ENCODE measurements around the gene UGT1A7.
"Not testable (repeated sequence)": the region's sequence is repeated elsewhere in the genome, so short reads cannot be mapped to it uniquely, and the experiment has no call there.

Gene UGT1A7

DNA sequence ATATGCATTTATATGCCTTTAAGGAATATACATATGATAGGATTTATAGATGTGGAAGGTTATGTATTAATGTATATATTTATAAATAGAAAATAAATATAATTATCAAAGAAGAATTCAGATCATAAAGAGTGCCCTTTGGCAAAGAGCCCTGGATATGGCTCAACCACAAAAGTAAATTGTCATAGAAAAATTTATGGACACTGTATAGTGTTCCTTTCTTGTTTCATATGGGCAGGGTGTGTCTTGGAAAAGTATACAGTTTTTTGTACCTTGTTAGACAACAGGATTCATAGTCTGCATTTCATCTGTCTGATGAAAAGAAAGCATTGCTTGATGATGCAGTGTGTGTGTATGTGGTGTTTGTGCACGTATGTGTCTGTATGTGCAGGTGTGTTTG is 2.9 kb downstream of the UGT1A7 start:
- DNase-seq, result no peak

DNA sequence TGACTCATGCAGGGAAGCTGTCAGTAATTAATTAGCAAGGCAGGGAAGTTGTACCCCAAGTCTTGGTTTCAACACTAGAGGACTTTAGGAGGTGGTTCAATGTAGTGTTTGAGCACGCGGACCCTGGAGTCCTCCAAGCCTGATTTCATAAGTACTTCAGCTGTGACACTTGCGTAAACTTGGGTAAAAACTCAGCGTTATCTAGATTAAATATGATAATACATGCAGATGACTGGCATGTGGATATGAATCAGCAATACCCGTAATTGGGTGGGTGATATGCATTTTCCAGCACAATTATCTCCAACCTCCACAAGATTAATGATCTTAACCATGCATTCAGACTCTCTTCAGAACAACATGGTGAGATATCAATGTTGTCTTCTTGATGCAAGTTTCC is 5.2 kb downstream of the UGT1A7 start:
- no peak for DNase-seq

DNA sequence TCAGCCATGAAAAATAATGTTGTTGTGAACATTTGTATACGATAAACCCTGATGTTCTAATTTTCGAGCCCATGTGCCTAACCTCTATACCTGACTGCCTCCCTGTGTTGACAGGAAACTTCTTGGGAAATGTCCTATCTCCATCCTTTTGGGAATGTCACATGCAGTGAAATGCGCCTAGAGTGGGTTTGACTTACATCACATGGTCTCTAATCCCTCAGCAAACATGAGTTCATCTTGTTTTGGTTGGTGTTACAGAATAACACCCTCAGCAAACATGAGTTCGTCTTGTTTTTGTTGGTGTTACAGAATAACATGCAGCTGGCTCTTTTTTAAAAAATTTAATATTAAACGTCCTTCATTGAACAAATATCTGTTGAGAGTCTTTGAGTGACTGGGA is 6.6 kb downstream of the UGT1A7 start:
- no peak for DNase-seq

DNA sequence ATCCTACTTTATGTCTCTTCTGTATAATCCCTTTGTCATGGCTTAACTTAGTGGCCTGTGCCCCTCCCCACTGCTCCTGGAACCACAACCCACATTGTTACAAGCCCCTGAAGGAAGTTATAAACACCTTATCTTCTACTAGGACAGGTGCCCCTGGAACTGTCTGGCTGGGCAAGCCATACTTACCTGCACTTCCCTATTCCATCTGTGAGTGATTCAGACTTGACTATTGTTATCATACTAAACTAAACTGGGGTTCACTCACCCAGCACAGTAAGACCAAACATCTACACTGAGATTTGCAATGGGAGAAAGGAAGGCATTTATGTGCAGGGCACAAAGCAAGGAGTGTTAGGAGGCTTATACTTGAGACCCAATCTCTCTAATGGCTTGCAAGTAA is 7.3 kb downstream of the UGT1A7 start:
- no peak for DNase-seq

DNA sequence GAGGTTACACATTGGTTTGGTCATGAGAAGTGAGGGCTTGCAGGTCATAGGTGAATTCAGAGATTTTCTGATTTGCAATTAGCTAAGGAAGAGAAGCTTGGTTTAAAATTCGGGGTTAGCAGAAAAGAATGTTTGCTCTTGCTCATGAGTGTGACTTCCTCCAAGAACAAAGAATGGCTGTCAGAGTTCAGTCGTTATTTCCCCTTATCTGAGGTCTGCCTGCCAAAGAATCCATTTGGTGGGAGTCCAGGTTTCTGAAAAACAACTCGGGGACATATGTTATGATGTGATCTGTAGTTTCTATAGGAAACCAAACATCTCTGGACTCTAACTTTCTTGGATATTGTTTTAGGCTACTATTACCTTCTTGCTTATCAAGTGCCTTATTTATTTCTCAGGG is 7.8 kb downstream of the UGT1A7 start:
- DNase-seq, result no peak

DNA sequence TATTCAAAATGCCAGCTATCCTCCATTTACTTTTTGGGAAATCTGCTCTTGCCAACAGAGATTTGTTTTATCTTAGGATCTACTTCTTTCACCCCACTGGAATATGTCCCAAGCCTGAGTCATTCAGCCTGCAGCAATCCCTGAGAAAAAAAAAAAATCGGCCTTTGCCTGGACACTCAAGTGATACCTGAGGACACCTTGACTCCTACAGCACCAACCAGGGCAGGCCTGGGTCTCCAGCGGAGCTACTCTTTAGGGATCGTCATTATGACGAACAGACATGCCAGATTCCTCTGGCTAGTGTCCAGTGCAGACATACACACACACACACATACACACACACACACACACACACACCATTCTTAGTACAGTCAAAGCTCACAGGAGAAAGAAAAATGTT is 8.7 kb downstream of the UGT1A7 start:
- DNase-seq, result no peak

DNA sequence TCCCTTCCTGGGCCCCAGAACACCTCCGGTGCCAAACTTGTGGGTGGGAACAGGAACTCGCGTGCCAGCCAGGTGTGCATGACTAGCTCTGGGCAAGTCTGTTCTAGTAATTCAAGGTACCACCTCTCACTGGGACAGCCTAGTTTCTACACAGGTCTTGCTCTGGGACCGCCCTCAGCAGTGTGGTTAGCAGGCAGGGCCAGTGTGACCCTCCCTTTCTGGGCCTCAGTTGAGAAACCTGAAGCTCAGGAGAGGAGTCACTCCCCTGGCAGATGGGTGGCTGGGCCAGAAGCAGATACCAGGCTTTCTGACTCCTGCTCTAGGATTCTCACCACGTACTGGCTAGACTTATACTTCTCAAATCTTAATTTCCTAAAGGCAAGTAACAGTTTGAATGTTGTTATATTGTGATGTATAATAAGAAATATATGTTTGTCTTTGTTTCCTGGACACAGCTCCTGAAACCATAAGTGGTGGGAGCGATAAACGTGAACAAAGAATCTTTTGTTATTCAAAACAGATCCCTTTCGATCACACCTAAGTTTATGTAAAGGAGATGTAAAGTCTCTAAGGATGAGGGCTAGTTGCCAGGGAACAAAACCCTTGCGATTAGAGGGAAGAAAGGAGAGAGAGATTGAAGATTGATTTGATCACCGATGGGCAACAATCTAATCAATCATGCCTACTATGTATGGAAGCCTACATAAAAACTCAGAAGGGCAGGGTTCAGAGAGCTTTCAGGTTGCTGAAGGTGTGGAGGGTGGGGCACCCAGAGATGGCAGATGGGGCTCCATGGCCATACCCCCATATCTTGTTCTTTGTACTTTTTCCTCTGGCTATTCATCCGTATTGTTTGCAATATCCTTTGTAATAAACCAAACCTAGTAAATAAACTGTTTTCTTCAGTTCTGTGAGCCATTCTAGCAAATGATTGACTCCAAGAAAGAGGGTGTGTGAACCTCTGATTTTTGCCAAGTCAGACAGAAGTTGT is 10.0 kb downstream of the UGT1A7 start:
- no peak for DNase-seq

DNA sequence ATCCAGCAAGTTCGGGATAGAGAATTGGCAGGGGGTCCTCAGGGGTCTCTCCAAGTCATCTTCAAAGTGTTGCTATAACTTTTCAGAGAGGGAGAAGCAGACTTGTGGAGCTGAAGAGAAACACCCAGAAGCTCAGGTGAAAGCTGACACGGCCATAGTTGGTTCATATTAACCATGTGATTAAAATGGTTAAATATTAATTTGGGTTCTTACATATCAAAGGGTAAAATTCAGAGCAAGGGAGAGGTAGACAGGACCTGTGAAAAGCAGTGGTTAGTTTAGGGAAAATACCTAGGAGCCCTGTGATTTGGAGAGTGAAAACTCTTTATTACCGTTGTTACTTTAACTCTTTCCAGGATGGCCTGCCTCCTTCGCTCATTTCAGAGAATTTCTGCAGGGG is 10.9 kb downstream of the UGT1A7 start, which contains the start of gene UGT1A6:
TSS of gene UGT1A6 (plus strand) at position 243 of the 400 bp plus-strand sequence. CDS start at position 358, 115 bp downstream.
- DNase-seq, result no peak

DNA sequence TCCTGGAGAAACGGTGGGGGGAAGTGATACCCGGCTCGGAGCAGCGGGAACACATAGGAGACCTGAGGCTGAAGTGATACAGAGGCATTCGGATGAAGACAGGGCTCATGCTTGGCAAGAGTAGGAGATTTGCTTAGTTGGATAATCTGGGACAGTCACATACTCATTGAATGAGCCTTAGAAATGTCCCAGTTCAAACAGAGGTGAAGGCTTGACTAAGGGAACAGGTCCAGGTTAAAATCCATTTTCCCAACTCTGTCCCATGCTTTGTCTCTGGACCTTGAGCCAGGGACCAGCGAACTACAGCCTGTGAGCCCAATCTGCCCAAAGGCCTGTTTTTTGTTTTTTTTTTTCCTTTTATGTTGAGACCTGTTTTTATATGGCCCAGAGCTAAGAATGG is 12.3 kb downstream of the UGT1A7 start:
- DNase-seq, result no peak

DNA sequence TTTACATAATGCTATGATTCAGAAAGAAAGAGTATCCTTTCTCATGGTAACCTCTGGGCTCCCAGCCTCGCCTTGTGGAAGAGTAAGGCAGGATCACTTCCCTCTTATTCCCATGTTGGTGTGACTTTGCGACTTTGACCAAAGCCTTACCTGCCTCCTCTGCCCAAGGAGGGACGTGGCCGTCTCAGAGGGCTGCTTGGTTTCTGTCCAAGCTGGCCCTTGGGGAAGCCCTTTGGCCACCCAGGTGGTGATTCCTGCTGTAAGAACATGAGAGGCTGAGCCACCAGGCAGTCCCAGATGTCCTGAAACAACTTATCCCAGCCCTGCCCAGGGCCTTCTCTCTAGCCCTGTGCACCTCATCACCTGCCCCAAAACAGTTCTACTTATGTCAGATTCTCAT is 17.0 kb downstream of the UGT1A7 start:
- DNase-seq, result no peak

DNA sequence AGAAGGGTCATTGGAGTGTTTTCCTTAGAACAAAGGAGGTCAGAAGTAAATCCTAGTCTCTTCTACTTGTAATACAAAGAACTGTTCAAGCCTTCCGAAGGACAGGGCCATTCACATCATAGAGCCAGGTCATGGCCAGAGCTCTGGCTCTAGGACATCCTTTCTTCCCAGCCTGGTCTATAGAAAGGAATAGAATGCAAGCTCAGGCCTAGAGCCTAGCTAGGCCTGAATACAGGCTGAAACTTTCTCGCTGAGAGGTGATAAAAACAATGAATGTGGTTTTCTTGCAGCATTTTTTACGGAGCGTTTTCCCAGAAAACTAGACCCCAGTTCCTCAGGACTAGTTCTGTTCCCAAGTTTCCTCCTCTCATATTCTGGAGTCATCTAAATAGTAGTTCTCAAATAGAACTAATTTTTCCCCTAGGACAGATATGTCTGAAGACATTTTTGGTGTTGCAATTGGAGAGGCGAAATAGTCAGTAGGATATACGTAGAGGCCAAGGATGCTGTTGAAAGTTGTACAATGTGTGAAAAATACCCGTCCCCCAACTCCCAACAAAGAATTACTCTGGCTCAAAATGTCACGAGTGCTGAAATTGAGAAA is 17.8 kb downstream of the UGT1A7 start:
- DNase-seq, result no peak

DNA sequence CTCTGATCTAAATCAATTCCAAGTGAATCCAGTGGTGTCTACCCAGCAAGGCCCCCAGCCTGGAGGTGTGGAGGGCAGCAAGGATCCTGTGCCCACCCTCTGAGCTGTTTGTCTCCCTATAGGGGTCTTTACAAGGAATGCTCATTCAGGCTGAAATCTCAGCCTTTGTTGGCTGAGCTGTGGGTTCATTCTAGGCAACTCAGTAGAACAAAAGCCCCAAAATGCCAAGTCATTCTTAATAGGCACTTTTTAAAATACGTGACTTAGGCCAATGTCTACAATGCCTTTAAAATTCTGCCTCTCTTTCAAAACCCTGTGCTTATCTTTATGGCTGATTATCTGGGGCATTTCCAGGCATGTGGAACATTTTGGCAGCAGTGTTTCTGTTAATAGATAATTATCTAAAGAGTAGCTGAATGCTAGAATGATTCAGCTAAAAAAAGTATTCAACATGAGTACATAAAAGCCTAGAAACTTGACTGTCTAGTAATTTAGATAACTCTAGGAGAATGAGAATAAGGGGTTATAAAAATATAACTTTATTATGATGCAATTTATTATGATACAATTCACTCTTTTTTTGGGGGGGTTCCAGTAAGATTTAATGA is 18.4 kb downstream of the UGT1A7 start:
- no peak for DNase-seq

DNA sequence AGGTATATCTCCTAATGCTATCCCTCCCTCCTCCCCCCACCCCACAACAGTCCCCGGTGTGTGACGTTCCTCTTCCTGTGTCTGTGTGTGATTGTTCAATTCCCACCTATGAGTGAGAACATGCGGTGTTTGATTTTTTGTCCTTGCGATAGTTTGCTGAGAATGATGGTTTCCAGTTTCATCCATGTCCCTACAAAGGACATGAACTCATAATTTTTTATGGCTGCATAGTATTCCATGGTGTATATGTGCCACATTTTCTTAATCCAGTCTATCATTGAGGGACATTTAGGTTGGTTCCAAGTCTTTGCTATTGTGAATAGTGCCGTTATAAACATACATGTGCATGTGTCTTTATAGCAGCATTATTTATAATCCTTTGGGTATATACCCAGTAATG is 19.1 kb downstream of the UGT1A7 start:
- not testable (repeated sequence) for DNase-seq

DNA sequence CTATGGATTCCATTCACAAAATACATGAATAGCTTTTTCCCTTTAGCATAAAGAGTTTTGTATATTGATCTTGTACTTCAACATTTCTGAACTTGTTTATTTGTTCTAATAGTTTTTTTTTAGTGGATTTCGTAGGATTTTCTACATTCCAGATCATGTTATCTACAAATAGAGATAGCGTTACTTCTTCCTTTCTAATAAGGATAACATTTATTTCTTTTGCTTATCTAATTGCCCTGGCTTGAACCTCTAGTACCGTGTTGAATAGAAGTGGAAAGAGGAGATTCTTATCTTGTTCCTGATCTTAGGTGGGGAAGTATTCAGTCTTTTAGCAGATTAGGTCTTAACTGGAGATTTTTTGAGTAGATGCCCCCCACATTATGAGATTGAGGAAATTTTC is 20.5 kb downstream of the UGT1A7 start:
- no peak for DNase-seq

DNA sequence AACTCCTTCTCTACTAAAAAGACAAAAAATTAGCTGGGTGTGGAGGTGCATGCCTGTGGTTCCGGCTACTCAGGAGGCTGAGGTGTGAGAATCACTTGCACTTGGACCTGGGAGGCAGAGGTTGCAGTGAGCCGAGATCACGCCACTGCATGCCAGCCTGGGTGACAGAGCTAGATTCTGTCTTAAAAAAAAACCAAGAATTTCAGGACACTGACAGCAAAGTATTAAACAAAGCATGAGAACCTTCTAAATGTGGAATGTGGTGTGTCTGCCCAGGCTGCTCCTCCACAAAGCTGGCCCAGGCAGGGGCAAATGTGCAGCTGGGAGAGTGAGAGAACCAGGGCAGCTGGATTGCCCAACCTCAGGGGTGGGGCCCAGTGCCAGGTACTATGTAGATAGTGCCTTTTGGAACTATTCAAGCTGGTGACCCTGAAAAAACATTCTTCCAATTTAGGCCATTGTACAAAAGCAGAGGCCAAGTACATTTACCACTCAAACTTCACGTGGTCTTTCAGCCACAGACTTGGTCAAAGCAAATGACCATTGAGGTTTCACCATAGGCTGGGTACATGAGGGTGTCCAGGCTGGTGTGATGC is 24.3 kb downstream of the UGT1A7 start:
- no peak for DNase-seq

DNA sequence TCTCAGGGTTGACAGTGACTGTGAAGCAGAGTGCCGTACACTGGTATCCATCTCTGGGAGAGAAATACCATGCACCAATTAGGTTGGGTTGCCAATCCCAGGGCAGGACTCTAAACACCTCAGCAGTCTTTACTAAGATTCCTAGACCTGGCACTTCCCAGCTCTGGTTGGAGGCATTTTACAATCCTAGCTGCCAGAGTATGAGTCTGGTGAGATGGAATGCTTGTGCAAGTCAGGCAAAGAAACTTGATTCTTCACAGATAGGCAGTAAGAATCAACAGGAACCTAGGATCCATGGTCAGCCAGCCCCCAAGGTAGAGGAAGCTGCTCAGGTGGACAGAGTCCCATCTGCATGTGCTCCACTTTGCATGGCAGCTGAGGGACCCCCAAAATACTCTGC is 25.0 kb downstream of the UGT1A7 start:
- DNase-seq, result no peak

DNA sequence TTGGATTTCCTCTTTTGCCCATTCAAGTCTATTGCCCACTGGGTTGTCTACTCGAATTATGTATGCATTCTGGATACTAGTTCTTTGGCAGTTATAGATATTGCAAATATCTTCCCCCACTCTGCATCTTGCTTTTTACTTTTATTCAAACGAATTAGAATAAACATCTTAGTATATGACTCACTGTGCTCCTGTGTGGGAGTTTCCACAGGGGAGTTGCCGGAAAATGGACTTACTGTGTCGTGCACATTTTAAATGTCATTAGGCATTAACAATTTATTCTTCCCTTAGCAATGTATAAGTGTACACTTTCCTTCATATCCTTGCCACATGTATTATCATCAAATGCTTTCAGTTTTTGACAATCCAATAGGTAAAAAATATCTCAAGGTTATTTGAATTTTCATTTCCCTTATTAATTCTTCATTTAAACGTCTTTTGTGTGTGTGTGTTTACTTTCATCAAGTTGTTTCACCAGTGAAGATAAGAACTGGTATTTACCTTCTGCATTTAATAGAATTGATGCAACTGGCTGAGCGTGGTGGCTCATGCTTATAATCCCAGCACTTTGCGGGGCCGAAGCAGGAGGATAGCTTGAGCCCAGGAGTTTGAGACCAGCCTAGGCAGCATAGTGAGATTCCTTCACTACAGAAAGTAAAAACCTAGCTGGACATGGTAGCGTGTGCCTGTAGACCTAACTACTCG is 26.4 kb downstream of the UGT1A7 start:
- no peak for DNase-seq

DNA sequence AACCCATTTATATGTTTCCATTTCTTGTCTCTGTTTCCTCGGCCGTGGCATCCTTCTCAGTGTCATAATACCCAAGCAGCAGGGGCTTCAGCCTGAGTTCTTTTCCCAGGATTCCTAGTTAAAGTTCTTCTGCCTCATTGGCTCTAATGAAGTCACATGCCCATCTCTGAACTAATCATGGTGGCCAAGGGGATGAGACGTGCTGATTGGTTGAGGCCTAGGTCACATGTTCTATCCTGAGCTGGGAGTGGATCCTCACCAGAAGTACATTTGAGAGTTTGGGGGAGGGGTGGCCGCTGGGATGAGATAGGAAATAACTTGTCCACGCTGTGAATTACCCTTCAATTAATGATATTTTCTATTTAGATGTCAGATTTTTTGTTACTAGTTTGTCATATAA is 27.2 kb downstream of the UGT1A7 start:
- no peak for DNase-seq

DNA sequence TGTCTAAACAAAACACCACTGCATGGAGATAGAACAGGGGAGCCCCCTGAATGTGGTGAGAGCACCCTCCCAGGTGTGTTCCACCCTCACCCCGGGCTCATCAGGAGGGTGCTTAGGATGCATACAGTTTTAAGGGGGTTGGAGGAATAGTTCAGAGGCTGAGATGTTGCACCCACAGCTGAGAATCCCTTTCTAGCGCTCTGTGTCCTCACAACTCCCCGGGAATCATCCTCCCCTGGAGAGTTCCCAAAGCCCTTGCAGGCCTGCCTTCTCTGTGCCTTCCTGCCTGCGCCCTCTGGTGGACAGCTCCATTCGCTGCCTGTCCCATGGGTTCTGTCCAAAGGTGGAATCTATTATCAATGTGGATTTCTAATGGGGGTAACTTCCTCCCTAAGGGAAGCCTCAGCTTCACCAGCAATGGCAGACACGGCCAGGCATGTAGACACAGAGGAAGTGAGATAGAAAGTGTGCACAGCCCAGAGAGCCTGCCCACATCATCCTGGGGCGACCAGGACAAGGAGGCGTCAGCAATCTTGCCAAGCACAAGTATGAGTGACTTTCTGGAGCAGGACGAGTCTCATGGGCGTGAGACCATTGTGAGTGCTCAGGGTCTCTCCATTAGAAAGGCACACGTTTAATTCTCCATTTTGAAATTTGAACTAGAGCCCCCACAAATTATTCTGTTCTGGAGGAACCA is 29.8 kb downstream of the UGT1A7 start:
- peak; percentile 36 for DNase-seq

DNA sequence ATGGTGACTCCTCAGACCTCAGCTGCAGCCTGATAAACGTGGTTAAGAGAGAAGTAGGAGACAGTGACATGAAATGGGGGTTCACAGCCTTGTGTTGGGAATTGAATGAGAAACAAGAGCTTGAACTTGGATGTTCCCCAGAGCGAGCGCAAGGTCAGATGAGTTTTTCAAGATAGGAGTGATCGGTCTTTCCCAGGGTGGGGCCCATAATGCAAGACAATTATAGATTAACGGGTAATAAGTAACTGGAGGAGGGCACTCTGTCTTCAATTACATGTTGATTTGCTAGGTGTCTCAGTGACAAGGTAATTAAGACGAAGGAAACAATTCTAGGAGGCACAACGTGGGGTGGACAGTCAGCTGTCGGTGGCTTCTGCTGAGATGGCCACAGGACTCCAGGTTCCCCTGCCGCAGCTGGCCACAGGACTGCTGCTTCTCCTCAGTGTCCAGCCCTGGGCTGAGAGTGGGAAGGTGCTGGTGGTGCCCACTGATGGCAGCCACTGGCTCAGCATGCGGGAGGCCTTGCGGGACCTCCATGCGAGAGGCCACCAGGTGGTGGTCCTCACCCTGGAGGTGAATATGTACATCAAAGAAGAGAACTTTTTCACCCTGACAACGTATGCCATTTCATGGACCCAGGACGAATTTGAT is 31.0 kb downstream of the UGT1A7 start, which contains the start of gene UGT1A5:
TSS of gene UGT1A5 (plus strand) at position 297 of the 651 bp plus-strand sequence. CDS start at position 382, 85 bp downstream.
- no peak for DNase-seq

DNA sequence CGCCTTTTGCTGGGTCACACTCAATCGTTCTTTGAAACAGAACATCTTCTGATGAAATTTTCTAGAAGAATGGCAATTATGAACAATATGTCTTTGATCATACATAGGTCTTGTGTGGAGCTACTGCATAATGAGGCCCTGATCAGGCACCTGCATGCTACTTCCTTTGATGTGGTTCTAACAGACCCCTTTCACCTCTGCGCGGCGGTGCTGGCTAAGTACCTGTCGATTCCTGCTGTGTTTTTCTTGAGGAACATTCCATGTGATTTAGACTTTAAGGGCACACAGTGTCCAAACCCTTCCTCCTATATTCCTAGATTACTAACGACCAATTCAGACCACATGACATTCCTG is 31.5 kb downstream of the UGT1A7 start:
- DNase-seq, result no peak

DNA sequence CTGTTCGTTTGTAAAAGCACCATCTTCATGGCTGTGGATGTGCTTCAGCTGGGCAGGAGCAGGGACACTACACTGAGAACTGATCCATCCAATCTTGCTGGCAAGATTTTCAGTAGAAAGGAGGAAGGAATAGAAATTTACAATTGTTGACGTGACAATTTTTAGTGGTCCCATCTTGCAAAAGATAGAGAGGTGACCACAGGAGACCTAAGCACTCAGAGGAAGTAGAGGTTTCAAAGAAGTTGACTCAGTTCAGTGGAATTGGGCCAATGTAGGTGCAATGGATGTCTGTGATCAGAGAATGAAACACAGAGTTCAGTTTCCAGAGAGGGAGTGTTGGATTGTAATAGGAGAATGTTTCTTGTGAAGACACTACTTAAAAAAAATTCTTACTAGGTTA is 32.4 kb downstream of the UGT1A7 start:
- no peak for DNase-seq

All from 8988T (cell line).